NCI-H345 treated with DMSO at 0.1 percent for 48 hours (cell line): ENCODE results near the gene WDFY2.

Source experiments
- DNase-seq: peaks from one replicate; lab custom pipeline; 2025; ENCODE audit not compliant: unreplicated experiment; lab: John Stamatoyannopoulos, UW

The WDFY2 gene

DNA sequence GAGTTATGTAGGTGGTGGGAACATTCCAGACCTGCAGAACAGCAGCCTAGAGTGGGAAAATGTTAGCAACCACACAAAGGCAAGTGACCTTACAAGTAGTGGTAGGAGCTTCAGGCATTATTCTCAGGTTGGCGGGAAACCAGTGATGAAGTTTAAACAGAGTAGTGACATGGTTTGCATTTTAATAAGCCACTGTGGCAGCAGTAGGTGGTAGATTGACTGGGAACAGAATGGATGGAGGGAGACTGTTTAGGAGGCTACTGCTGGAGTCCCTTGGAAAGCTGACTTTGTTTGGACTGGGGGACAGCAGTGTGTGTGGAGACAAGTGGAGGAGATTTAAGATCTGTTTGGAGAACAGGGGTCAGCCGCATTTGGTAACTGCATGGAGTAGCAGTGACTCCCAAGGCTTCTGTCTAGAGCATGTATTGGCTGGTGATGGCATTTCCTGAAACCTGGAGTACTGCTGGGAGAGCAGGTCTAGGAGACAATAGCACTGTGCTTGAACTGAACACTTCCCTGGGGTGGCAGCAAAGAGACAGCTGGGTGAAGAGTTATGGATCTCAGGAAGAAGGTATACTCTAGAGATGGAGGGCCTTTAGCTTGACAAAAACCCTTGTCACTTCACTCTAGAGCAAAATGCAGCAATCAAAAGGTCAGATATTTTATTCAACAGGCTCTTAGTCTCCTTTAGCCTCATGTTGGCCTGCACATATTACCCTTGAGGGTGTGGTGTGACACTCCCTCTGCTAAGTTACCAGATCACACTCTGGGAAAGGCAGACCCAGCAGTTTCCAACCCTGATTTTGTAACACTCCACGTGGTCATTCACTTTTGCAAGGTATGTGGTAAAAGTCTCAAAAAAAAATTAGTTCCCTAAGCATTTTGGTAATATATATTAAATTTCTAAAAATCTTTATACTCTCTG lies 149.4 kb downstream of the WDFY2 start:
- DNase-seq, result no peak

DNA sequence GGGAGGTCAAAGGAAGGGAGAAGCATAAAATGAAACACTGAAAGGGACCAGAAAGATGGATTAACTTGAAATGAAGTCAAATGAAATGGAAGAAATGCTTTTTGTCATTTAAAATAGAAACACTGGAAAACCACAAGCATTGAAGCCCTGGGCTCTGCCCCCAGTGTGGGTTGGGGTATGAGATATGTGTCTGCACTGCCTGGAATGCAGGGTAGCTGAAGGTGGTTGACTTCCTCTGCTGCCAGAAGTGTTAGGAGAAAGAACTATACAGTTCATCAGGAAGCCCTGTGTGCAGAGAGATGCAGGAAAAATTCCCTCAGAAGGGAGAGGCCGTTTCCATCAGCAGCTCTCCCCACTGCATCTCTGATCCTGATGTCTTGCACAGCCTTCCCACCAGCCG lies 150.5 kb downstream of the WDFY2 start:
- no peak for DNase-seq

DNA sequence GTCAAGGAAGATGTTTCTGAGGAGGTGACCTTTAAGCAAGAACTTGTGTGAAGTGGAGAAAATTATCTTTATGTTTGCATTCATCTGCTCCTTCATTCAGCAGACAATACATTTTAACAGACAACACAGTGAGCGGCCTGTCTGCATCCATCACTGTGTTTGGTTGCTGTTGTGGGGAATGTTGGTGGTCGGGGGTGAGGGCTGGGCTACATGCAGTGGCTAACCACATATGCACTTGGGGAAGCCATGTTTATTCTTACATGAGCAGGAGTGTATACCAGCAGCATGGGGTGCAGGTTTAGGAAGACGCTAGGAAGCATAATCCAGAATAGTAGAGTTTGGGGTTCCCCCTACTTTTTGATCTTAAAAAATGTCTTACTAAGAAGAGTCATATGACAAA lies 153.3 kb downstream of the WDFY2 start:
- DNase-seq, result no peak

DNA sequence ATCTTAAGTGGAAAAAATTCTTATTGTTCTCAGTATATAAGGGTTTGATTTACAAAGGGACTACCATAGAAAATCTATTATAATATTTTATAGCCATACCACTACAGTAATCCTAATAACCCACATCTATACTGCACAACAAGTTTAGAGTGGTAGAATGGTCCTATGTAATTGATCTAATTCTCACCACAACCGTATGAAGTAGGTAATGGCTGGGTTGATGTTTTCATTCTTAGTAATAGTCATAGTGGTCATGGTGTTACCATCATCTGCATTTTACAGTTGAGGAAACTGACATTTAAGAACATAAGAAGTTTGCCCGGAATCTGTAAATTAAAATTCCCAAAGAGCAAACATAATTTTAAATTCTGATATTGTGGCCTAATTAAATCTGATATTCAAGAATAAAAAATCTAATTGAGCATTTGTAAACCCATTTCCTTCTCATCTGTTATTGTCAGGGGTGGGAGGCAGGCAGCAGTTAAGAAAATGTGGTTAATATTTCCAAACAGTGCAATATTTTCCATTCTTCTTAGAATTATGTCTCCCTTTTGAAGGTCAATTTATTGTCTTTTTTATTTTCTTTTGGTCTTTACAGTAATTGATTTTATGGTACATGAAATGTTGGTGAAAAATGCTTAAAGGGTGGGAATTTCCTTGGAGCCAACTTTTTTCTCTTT lies 154.1 kb downstream of the WDFY2 start:
- no peak for DNase-seq

DNA sequence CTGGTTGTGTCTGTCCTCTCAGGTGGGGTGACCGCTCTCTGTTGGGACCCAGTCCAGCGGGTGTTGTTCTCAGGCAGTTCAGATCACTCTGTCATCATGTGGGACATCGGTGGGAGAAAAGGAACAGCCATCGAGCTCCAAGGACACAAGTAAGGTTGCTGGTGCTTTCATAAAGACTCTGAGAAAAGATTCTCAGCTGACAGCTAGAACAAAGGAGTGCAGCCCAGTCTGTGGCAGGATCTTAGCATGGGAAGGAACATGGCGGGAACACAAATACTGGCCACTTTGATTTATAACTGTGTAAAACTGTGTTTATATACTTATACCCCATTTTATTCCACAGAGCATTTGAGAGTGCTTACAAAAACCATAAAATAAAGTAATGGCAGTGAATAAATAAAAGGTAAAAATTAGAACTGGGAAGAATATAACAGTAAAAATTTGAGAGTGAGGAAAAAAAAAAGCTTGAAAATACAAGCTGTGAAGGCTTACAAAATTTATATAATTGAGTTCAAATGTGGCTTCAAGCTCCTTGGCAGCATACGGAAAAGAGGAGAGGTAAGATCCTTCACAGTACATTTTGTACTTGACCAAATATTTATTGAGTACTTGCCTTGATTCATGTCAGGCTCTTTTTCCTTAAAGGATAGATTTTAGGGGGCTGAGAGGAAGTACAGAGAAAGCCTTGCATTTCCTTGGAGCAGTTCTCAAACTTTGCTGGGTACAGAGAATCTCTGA lies 154.9 kb downstream of the WDFY2 start:
- DNase-seq, result no peak

DNA sequence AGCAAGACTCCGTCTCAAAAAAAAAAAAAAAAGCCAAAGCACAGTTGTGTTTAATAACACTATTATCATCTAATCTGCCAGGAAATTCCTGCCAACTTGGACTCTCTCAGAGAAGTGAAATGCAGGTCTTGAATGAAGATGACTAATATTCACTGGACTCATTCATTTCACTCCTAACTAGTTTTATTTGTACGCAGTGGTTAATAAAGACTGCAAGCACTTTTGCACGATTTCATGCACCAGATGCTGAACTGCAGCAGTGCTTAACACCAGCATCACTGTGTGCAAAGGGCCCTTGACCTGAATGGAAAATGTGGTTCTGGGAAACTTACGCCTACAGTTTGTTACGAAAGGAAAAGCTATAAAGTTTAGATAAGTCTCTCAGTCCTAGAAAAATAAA lies 156.4 kb downstream of the WDFY2 start:
- no peak for DNase-seq

DNA sequence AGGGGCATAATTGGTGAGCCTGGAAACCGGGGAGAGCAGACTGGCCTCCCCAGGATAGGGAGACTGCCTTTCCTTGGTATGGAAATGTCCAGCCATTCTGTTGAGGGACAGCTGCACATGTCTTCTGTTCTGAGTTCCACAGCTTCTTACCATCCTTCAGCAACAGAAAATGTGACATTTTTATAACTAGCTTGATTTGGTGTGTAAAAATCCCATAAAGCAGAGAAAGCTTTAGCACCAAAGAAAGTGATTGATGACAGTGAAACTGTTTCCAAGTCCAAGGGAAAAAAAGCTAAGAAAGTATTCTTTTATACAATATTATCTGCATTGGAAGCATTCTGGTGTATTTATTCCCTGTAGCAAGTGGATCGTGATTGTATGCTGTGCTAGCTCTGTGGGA lies 157.8 kb downstream of the WDFY2 start:
- DNase-seq, result no peak

DNA sequence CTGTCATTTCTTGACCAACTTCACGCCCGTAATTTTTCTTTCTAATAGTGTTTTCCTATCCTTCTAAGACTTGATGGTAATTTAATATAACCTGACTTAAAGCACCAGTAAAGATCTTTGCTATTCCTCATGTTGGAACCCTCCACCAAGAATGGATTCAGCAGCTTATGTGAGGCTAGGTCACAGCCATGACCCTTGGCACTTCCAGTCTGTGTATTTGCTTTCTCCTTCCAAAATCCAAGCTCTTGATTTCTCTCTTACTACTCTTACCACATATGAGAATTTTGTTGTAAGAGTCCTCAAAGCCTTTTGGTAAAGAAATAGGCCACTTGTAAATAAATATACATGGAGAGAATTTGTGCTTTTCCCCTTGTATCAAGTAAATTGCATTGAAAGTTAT lies 158.3 kb downstream of the WDFY2 start:
- no peak for DNase-seq

DNA sequence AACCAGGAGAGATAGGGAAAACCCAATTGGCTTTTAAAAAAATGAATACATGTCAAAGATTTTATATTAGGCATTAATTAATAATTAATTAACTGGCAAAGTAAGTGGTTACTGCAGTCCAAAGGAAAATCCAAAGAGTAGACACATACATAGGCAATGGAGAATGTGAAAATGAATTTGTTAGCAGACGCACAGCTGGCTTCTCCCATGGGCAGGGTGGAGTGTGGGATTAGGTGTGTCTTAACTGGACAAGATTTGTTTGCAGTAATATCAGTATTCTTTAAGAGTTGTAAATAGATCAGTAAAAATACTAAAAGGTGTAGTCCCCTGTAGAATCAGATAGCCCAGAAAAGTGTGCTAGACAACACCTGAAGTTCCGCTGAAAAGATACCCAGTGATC lies 161.0 kb downstream of the WDFY2 start:
- no peak for DNase-seq

DNA sequence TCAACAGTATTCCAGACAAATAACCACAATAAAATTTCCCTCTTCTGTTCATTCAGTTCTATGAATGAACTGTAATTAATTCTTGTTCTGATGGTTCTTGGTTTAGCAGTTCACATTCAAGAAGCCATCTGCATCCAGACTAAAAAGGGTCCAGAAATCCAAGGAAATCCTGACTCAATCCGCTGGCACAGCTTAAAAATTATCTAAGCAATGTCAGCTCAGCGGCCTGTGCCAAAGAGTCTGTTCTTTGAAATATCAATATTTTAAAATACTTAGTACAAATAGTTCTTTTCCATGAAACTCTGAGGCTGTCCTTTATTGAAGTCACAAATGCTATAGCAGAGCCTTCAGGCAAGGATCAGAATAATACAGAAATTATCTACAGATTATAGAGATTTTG lies 162.5 kb downstream of the WDFY2 start:
- DNase-seq, result no peak

DNA sequence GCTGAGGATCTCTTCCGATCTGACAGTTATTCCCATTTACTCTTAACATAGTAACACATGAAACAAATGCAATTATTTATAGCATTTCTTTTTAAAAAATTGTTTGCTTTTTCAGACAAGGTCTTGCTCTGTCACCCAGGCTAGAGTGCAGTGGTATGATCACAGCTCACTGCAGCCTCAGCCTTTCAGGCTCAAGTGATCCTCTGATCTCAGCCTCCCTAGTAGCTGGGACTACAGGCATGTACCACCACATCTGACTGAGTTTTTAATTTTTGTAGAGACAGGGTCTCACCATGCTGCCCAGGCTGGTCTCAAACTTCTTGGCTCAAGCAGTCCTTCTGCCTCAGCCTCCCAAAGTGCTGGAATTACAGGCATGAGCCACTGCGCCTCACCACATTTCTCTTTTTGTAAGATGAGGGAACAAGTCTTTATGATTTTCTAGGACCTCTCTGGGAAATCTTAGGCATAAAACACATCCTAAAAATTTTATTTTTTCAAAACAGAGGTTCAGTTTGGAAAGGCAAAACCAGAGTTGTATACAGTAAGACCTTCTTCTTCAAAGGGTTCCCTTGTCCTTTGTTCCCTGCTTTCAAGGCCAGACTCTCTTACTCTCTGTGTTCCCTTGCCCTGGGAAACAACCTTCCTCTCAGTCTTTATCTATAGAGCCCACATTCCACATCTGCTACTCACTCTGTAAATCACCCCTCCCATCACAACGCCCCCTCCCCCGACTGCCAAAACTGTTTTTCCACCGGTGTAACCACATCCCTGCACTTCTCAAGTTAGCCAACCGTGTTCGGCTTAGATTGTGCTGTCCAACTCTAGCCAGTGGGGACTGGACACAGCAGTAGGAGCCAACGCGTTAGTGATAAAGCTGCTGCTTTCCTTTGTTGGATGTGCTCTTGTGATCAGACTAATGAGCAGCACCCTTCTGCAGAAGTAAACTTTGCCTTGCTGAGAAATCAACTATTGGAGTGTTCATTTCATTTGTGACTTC lies 163.5 kb downstream of the WDFY2 start:
- DNase-seq, result no peak

DNA sequence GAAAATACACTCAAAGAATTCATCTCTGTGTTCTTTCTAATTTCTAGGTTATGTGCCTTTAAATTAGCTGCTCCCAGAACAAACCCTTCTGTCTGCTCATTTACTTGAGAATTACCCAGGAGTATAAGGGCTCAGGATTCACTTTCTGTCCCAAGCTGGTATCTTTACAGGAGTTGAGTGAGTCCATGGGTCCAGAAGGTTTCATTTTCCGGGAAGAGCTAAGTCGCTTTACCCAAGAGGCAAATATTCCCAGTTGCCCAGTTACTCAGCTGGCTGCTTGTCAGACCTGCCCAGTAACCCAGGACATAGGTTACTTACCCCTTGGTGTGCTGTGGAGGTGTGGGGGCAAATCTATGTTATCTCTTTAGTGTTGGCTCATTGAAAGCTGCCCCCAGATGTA lies 172.4 kb downstream of the WDFY2 start:
- DNase-seq, result no peak

DNA sequence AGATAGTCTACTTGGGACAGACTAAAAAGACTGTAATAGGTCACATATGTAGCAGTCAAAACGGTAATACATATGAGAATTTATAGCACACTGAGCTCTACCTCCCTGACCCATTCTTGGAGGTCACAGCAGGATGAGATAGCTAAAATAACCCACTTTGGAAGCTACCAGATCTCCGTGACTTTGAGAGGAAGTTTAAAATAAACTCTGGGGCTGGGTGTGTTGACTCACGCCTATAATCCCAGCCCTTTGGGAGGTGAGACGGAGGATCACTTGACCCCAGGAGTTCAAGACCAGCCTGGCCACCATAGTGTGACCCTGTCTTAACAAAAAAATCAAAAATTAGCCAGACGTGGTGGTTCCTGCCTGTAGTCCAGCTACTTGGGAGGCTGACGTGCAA lies 174.4 kb downstream of the WDFY2 start:
- no peak for DNase-seq

DNA sequence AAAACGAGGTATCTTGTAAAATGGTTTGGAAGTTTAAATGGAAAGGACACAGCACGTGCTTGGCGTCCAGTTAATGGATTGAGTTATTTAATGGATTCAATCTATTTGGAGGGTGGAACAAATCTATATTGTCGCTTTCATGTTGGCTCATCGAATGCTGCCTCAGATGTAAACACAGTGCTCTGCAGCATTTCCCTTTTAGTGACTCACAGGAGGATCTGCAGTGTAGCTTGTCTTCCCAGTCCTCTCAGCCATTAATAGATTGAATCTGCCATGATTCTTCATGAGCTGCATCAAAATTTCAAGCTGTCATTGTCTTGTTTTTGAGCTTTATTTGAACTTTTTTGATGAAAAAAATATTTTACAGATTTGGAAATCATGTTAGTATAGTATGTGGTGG lies 175.0 kb downstream of the WDFY2 start:
- DNase-seq, result no peak

DNA sequence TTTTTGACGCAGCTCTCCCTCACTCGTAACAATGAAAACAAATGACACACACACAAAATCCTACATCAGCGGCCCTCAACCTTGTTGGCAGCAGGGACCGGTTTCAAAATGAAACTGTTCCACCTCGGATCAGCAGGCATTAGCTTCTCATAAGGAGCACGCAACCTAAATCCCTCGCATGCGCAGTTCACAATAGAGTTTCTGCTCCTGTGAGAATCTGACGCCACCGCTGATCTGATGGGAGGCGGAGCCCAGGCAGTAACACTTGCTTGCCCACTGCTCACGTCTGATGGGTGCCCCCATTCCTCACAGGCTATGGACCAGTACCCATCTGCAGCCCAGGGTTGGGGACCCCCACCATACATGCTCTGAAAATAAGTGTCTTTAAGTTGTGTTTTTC lies 176.3 kb downstream of the WDFY2 start:
- DNase-seq, result no peak

DNA sequence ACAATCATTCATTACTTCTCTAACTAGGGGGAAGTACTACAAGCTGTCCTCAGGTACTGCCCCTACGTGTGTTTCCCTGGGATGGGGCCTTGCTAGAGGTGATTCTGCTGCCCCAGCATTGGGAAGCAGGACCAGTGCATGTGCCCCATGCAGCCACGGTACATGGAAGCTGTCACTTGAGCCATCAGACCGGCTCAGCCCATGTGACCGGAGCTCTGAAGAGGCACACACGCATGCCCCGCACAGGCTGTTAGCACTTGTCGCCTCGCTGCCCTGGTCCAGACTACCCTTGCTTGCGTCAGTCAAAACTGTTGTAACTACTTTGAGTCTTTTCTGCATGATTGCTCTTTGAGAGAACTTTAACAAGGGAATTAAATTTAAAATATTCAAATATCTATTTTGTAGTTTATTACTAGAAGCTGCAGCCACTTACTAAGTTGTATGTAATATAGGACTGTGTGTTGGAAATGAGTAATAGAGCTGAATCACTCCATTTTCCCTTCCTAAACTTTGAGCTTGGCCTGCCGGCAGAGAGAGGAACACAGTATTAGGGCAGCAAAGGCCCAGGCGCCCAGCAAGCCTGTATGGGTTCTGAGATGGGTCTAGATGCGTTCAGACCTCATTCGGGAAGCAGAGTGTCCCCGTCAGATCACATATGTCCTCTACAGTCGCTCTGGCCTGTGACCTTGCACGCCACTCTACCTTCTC lies 177.5 kb downstream of the WDFY2 start:
- DNase-seq, result no peak

DNA sequence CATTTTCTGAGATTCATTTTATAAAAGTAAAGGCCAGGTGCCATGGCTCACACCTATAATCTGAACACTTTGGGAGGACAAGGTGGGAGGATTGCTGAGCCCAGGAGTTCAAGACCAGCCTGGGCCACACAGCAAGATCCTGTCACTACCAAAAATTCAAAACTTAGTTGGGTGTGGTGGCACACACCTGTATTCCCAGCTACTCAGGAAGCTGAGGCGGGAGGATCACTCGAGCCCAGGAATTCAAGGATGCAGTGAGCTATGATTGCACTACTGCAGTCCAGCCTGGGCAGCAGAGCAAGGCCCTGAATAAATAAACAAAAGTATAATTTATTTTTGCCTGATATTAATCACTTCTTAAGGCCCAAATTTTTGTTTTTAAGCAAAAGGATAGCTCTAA lies 179.2 kb downstream of the WDFY2 start:
- DNase-seq, result no peak

DNA sequence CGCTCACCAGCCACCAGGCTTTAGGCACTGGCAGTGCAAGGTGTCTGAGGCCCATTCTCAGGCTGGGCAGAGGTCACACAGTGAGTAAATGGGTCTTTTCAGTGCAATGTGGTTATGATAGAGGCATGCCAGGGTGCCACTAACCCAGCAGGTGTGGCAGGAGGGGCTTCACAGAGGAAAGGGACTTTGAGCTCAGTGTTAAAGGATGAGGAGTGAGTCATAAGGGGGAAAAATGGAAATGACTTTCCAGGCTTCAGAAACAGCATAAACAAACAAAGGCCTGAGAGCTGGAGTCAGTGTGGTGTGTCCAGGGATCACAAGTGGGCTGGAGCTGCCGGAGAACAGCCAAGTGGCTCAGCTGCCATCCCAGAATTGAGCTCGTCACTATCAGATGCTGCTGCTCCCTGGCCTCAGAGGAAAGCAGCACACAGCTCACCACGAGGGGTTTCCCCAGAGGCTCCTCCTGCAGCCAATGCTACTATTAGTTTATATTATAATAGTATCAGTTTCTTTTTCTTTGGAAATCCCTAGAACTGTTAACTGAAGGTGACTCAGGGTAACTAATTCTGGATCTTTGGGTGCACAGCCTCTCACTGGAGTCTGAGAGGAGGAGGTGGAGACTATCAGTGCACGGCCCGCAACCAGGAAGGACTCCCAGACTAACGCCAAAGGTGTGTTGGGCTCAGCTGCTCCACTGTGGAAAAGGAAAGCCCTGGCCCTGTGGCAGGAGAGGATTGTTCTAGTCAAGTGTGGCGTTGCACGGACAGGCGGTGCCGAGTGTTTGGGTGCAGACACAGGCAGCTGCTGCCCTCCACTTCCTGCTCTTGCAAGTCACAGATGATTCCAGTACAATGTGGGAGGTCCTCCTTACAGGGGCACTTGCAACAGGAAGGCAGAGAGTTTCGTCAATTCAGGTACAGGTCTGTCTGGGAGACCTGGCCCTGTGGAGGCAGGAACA lies 180.2 kb downstream of the WDFY2 start:
- peak; percentile 2 for DNase-seq

DNA sequence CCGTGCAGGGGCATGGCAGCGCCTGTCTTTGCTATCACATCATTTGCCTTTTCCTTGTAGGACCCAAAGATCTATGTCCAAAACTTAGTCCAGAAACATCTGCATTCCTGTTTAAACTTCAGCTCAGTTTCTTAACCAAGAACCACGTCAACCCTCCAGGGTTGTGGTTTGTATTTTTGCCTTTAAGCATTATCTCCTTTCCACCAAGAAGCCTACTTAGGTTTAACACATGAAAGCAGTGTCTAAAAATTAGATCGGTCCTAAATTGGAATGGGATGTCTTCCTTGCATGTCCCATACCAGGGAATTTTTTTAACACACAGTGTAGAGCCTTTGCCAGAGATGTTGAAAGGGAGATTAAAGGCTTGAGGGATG lies 180.9 kb downstream of the WDFY2 start:
- DNase-seq, result no peak
